Kidney epithelial cell (primary cell): ENCODE measurements around the gene PHLDA2. TPM values are rescaled to one million over a fixed set of nuclear protein-coding genes. Genes with fewer than 3 reads are reported as not detected.

Experiments
- DNase-seq: peaks from one replicate; pipeline ENCODE4 v3.0.0-alpha.2; 2010; ENCODE audit warnings: low read depth
- H3K27me3 ChIP-seq: 2 replicates; pipeline ENCODE4 v1.6.0; 2011; ENCODE audit warnings: low read length; ENCODE audit not compliant: control insufficient read depth, insufficient read depth
- H3K36me3 ChIP-seq: 2 replicates; pipeline ENCODE4 v1.5.1; 2011; ENCODE audit warnings: low read length; ENCODE audit not compliant: control insufficient read depth, insufficient read depth
- H3K4me3 ChIP-seq: 2 replicates; pipeline ENCODE4 v1.5.1; 2011; ENCODE audit warnings: low read depth, mild to moderate bottlenecking, control low read depth, low read length
- CTCF ChIP-seq: IDR thresholded peaks from 2 replicates; pipeline ENCODE4 v1.5.1; 2011; ENCODE audit warnings: mild to moderate bottlenecking, moderate library complexity, low read length, control low read depth, inconsistent platforms; ENCODE audit not compliant: insufficient read depth, poor library complexity, severe bottlenecking
- total RNA-seq: library from RNA; depleted of rRNA; stranded (reverse); fragments of >200 nt; gene quantifications from 2 replicates; pipeline ENCODE4 v1.2.3, GENCODE V29; 2015

The PHLDA2 gene
- total RNA-seq, 1 donor from 2014 or later, result 32.8 TPM

GRCh38 chr11:2917842-2918490 is 11.3 kb downstream of the PHLDA2 start:
- no peak for TF ChIP-seq CTCF
- no peak for DNase-seq
- no peaks in the 10 kb centered on the region for H3K27me3 ChIP-seq
- H3K4me3 ChIP-seq, result no peak overlapping the region
- no peaks in the 10 kb centered on the region for H3K36me3 ChIP-seq

GRCh38 chr11:2916892-2917645 is 12.2 kb downstream of the PHLDA2 start:
- TF ChIP-seq CTCF, result no peak
- Histone ChIP-seq H3K4me3 (no peak overlapping the region), H3K36me3 (no peaks in the 10 kb centered on the region), H3K27me3 (no peaks in the 10 kb centered on the region)
- DNase-seq, result no peak

- TF ChIP-seq CTCF, result no peak
- H3K36me3 ChIP-seq, result no peaks in the 10 kb centered on the region
- no peak for DNase-seq
- no peak overlapping the region for H3K4me3 ChIP-seq
- no peaks in the 10 kb centered on the region for H3K27me3 ChIP-seq
These were observed 12.9 kb downstream of the PHLDA2 start for GRCh38 chr11:2916114-2916891.

- no peaks in the 10 kb centered on the region for H3K36me3 ChIP-seq
- no peak for DNase-seq
- no peaks in the 10 kb centered on the region for H3K27me3 ChIP-seq
- H3K4me3 ChIP-seq, result no peak overlapping the region
- TF ChIP-seq CTCF, result no peak
These were observed 13.7 kb downstream of the PHLDA2 start for GRCh38 chr11:2915473-2915872.

GRCh38 chr11:2914455-2915195 is 14.6 kb downstream of the PHLDA2 start:
- Histone ChIP-seq H3K36me3 (no peaks in the 10 kb centered on the region), H3K4me3 (no peak overlapping the region), H3K27me3 (peaks cover under 1% of the 10 kb centered on the region)
- no peak for DNase-seq
- TF ChIP-seq CTCF, result no peak
